AG10803 (cell line): ENCODE data around the gene ELF5.

Source experiments
- DNase-seq: peaks from one replicate; pipeline ENCODE4 v3.0.0; 2010; ENCODE audit warnings: low read depth
- H3K4me3 ChIP-seq: 2 replicates; pipeline ENCODE4 v1.5.1; 2011; ENCODE audit warnings: mild to moderate bottlenecking, low read length, control low read depth
- TF ChIP-seq, protein P1 (sequence below): conservative IDR thresholded peaks from 2 replicates; pipeline ENCODE4 v1.5.1; 2011; ENCODE audit warnings: mild to moderate bottlenecking, low read length, control low read depth, inconsistent platforms

Gene ELF5

DNA sequence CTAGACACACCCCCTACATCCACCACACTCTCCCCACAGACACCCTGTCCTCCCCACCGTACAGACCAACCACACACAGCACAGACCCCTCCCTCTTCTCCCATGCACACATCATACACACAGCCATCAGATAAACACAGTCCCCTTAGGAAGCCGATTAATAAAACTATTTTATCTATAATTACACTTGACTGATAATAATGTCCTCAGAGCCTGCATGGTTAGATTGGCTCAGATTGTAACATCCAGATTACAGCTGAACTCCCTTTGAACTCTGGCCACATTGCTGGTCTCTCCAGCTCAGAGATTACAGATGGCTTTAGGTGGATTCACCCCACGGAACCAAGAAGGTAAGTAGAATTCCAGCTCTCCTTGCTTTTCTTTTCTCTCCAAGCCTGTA, 9.5 kb upstream of the ELF5 start:
- TF ChIP-seq, protein P1, sequence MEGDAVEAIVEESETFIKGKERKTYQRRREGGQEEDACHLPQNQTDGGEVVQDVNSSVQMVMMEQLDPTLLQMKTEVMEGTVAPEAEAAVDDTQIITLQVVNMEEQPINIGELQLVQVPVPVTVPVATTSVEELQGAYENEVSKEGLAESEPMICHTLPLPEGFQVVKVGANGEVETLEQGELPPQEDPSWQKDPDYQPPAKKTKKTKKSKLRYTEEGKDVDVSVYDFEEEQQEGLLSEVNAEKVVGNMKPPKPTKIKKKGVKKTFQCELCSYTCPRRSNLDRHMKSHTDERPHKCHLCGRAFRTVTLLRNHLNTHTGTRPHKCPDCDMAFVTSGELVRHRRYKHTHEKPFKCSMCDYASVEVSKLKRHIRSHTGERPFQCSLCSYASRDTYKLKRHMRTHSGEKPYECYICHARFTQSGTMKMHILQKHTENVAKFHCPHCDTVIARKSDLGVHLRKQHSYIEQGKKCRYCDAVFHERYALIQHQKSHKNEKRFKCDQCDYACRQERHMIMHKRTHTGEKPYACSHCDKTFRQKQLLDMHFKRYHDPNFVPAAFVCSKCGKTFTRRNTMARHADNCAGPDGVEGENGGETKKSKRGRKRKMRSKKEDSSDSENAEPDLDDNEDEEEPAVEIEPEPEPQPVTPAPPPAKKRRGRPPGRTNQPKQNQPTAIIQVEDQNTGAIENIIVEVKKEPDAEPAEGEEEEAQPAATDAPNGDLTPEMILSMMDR: no peak
- DNase-seq: no peak
- no peak overlapping the region for H3K4me3 ChIP-seq

DNA sequence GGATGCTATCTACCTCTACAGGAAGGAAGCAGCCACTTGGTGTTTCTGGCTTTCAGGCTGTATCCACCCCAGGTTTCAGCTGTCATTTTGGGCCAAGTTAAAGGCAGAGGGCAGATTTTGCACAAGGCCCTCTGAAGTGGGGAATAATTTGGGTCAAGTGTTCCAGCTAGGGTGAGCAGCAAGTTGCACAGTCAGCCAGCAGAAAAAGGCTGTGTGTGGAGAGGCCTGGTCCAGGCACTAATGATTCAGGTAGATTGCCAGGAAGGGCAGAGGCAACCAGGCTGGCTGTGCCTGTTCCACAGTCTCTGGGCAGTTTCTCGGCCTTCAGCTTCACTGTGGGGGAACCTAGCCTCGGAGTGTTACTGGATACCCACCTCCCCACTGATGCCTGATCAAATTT, 8.6 kb upstream of the ELF5 start:
- TF ChIP-seq, protein P1: no peak
- no peak for DNase-seq
- H3K4me3 ChIP-seq: no peak overlapping the region

DNA sequence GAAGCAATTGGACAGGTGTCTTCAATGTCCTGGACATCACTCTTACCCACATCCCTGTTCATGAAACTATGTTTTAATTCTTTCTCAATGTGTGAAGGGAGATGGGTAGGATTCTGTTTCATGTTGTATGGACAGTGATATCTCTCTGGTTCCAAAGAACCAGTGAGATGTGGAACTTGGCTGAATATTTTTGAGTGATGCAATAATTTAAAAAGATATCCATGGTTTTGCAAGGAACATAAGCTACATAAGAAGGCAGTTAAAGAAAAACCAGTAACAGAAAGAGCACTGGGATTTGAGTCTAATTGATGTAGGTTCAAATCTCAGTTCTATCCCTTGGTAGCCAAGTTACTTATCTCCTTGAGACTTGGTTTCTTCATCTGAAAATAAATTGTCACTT, 7.7 kb upstream of the ELF5 start:
- TF ChIP-seq, protein P1: no peak
- H3K4me3 ChIP-seq: no peak overlapping the region
- no peak for DNase-seq

DNA sequence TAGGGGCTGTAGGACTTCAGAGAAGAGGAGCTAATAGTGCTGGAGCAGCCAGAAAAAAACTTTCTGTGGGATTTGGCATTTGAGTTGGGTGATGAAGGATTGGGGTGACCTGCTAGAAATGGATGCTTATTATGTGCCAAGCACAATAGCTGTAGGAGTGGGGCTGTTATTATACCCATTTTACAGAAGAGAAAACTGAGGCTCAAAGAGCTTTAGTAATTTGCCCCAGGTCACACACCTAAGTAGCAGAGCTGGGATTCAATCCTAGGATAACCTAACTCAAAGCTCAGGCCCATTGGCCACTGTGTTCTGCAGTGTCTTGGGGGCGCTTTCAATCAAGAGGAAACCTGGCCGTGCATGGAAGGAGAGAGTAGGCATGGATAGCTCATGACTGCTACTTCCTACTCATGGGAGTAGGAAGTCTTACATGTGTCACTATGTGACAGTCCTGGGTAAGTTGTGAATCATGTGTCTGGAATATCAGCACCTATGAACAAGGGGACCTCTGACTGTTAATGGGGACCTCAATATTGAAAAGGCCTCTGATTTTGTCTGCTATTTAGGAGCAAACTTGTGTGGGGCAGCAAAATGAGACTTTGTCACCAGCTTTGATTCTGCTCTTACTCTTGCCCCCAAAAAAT, 6.1 kb upstream of the ELF5 start:
- H3K4me3 ChIP-seq: no peak overlapping the region
- no peak for DNase-seq
- TF ChIP-seq, protein P1: no peak

DNA sequence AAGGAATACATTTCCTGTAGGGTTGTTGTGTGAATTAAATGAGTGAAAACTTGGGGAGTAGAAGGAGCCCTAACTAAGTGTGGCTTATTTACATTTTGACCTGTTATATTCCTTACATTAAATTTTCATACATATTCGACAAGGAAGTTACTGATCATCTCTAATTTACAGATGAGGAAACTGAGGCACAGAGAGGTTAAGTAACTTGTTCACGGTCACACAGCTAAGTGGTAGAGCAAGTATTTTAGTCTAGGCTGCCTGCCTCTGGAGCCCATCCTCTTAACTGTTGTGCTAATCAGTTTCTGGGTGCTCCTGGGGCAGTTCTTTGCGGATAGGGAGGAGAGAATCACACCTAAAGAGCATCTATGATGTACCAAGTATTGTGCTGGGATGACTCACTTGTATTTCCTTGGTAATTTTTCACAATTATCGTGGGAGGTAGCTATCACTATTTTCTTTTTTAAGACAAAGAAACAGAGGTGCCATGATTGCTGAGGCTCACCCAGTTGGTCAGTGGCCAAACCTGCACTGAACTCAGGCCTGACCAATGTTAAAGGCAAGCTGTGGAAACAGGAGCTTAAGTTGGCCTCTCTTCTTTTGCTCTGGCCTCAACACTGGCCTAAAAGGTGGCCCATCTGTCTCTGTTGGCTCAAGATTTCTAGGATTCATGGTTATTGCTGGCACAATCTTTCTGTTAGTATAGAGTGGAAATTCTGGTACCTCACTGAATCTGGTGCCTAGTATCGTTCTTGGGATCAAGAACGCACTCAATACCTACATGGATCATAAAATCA, 2.9 kb upstream of the ELF5 start:
- DNase-seq: no peak
- H3K4me3 ChIP-seq: no peak overlapping the region
- TF ChIP-seq, protein P1: no peak

DNA sequence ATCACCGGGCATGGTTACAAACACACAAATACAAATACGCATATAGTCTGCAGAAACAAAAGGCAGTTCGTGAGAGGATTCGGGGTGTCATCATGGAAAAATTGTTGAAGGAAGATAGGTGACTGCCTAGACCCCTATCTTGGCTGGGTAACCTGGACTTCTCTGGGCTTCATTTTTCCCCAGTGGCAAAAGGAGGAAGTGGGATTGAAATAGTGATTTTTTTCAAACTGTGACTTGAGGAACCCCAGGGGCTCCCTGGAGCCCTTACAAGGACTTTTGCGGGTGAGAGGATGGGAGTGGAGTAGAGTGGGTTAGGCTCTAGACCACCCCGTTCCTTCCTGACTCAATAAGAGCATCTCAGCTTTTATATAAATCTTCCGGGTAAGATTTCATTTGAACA, 1.0 kb upstream of the ELF5 start:
- no peak for DNase-seq
- TF ChIP-seq, protein P1: no peak
- H3K4me3 ChIP-seq: no peak overlapping the region
